ENCODE data around the gene YAP1.
A peak's percentile ranks its signal among the peaks of the same experiment; 100 is the strongest.

YAP1 gene

DNA sequence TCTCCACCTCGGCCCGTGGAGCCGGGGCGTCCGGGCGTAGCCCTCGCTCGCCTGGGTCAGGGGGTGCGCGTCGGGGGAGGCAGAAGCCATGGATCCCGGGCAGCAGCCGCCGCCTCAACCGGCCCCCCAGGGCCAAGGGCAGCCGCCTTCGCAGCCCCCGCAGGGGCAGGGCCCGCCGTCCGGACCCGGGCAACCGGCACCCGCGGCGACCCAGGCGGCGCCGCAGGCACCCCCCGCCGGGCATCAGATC lies 439 bp downstream of the YAP1 start:
- H3K27ac Mint-ChIP-seq, result no peak overlapping the region
- DNase-seq (ENCODE audit: low spot score), result no peak
- peaks cover 2% of the 10 kb centered on the region for H3K36me3 Mint-ChIP-seq (ENCODE audit: low read depth)
- H3K4me1 Mint-ChIP-seq (ENCODE audit: low read depth), result peaks cover 12% of the 10 kb centered on the region
- H3K4me3 Mint-ChIP-seq, result no peak overlapping the region
- H3K27me3 Mint-ChIP-seq (ENCODE audit: low read depth), result peaks cover 60% of the 10 kb centered on the region
- H3K9me3 Mint-ChIP-seq, result no peaks in the 10 kb centered on the region

- no peaks in the 10 kb centered on the region for H3K9me3 Mint-ChIP-seq
- peaks cover 65% of the 10 kb centered on the region for H3K27me3 Mint-ChIP-seq (ENCODE audit: low read depth)
- peaks cover 12% of the 10 kb centered on the region for H3K4me1 Mint-ChIP-seq (ENCODE audit: low read depth)
- peaks cover 2% of the 10 kb centered on the region for H3K36me3 Mint-ChIP-seq (ENCODE audit: low read depth)
- H3K27ac Mint-ChIP-seq, result no peak overlapping the region
- no peak for DNase-seq (ENCODE audit: low spot score)
- H3K4me3 Mint-ChIP-seq, result peak overlapping the region; percentile 79
Measured at GRCh38 chr11:102111011-102111786, 952 bp downstream of the YAP1 start.

DNA sequence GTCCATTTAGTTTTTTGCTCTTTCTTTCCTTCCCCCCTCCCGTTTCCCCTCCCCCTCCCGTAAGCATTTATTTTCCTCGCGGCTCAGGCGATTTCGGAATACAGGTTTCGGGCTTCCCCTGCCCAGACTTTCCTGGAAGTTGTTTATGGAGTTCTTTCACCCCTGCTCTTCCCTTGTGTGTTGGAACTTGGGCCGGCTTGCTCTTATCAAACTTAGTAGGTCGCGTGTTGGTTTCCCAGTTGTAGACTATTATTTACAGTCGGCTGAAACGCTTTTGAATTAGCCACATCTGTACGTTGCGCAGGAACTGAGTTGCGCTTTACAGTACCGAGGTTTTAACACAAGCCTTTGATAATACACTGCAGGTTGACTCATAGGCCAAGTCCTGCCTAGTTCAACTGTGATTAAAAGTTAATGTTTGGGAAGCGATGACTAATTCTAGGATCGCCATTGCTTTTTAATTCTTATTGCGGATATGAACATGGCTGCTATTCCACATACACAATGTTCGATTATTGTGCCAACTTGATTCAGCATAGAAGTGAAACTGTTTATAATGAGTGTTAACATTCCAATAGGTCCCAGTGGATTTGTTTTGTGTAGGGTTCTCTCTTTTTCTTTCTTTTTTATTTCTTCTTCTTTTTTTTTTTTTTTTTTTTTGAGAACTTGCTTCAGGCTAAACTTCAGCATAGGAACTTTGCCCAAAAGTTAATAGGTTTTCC lies 1.7 kb downstream of the YAP1 start:
- Mint-ChIP-seq H3K36me3 (ENCODE audit: low read depth) (peaks cover 2% of the 10 kb centered on the region), H3K9me3 (no peaks in the 10 kb centered on the region), H3K4me3 (peak overlapping the region; percentile 79), H3K27ac (no peak overlapping the region), H3K27me3 (ENCODE audit: low read depth) (peaks cover 72% of the 10 kb centered on the region), H3K4me1 (ENCODE audit: low read depth) (peaks cover 12% of the 10 kb centered on the region)
- DNase-seq (ENCODE audit: low spot score), result peak; percentile 5

- H3K27me3 Mint-ChIP-seq (ENCODE audit: low read depth), result peaks cover 74% of the 10 kb centered on the region
- H3K4me1 Mint-ChIP-seq (ENCODE audit: low read depth), result peaks cover 13% of the 10 kb centered on the region
- H3K4me3 Mint-ChIP-seq, result no peak overlapping the region
- H3K9me3 Mint-ChIP-seq, result no peaks in the 10 kb centered on the region
- H3K27ac Mint-ChIP-seq, result no peak overlapping the region
- DNase-seq (ENCODE audit: low spot score), result no peak
- H3K36me3 Mint-ChIP-seq (ENCODE audit: low read depth), result peaks cover 2% of the 10 kb centered on the region
Measured at GRCh38 chr11:102112509-102112821, 2.2 kb downstream of the YAP1 start.

DNA sequence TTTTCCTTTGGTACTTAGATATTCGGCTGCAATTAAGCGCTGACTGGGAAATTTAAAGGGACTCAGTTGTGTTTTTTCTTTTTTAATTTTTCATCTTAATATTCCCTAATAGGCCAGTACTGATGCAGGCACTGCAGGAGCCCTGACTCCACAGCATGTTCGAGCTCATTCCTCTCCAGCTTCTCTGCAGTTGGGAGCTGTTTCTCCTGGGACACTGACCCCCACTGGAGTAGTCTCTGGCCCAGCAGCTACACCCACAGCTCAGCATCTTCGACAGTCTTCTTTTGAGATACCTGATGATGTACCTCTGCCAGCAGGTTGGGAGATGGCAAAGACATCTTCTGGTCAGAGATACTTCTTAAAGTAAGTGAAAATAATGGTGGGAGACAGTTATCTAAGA lies 3.8 kb downstream of the YAP1 start:
- Mint-ChIP-seq H3K36me3 (ENCODE audit: low read depth) (peaks cover 2% of the 10 kb centered on the region), H3K4me1 (ENCODE audit: low read depth) (peaks cover 14% of the 10 kb centered on the region), H3K4me3 (no peak overlapping the region), H3K27me3 (ENCODE audit: low read depth) (peaks cover 67% of the 10 kb centered on the region), H3K9me3 (no peaks in the 10 kb centered on the region), H3K27ac (no peak overlapping the region)
- DNase-seq (ENCODE audit: low spot score), result no peak

DNA sequence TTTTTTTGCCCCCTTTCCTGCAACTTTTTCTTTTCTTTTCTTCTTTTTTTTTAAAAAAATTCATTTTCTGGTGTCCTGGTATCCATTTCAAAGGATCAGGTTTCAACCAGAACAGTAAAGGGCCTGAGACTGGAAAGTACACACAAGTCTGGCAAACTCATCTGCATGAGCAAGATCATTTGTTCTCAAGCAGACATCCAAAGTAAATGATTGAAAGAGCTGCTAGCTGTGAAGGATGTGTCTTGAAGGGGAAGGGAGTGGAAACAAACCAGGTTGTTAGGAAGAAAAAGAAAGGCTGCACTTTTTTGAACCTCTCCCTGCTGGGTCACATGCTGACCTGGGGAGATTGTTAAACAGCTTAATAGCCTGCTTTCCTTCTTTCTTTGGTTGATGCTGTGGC lies 5.3 kb downstream of the YAP1 start:
- Mint-ChIP-seq H3K36me3 (ENCODE audit: low read depth) (no peaks in the 10 kb centered on the region), H3K9me3 (no peaks in the 10 kb centered on the region), H3K4me3 (no peak overlapping the region), H3K4me1 (ENCODE audit: low read depth) (peaks cover 8% of the 10 kb centered on the region), H3K27me3 (ENCODE audit: low read depth) (peaks cover 56% of the 10 kb centered on the region), H3K27ac (no peak overlapping the region)
- DNase-seq (ENCODE audit: low spot score), result no peak

GRCh38 chr11:102116453-102117205 lies 6.4 kb downstream of the YAP1 start:
- peaks cover 7% of the 10 kb centered on the region for H3K4me1 Mint-ChIP-seq (ENCODE audit: low read depth)
- H3K36me3 Mint-ChIP-seq (ENCODE audit: low read depth), result no peaks in the 10 kb centered on the region
- H3K9me3 Mint-ChIP-seq, result no peaks in the 10 kb centered on the region
- no peak for DNase-seq (ENCODE audit: low spot score)
- peaks cover 54% of the 10 kb centered on the region for H3K27me3 Mint-ChIP-seq (ENCODE audit: low read depth)
- no peak overlapping the region for H3K27ac Mint-ChIP-seq
- no peak overlapping the region for H3K4me3 Mint-ChIP-seq

GRCh38 chr11:102117472-102118113 lies 7.3 kb downstream of the YAP1 start:
- DNase-seq (ENCODE audit: low spot score), result no peak
- Mint-ChIP-seq H3K9me3 (no peaks in the 10 kb centered on the region), H3K4me1 (ENCODE audit: low read depth) (peaks cover 2% of the 10 kb centered on the region), H3K27me3 (ENCODE audit: low read depth) (peaks cover 44% of the 10 kb centered on the region), H3K36me3 (ENCODE audit: low read depth) (no peaks in the 10 kb centered on the region), H3K27ac (no peak overlapping the region), H3K4me3 (no peak overlapping the region)

- no peaks in the 10 kb centered on the region for H3K9me3 Mint-ChIP-seq
- no peak overlapping the region for H3K4me3 Mint-ChIP-seq
- H3K4me1 Mint-ChIP-seq (ENCODE audit: low read depth), result peaks cover 2% of the 10 kb centered on the region
- H3K27me3 Mint-ChIP-seq (ENCODE audit: low read depth), result peaks cover 36% of the 10 kb centered on the region
- H3K36me3 Mint-ChIP-seq (ENCODE audit: low read depth), result no peaks in the 10 kb centered on the region
- DNase-seq (ENCODE audit: low spot score), result no peak
- H3K27ac Mint-ChIP-seq, result no peak overlapping the region
Measured at GRCh38 chr11:102118937-102119336, 8.7 kb downstream of the YAP1 start.

DNA sequence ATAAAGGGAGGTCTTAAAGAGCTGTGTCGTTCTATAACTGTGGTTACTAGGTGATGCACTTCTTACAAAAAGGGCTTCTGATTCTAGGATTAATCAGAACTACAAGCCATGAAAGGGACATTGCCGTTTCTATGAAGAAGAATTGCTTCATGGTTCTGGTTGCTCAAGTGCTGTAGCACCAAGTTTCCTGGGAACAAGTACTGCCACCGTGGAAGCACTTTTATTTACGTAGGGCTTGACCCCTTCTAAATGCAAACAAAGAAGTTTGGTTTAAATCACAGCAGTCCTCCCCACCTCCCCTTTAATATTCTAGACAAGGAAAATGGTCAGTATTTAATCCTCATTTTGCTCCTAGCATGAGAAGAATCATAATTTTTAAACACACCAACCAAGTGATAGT lies 9.8 kb downstream of the YAP1 start:
- peaks cover 27% of the 10 kb centered on the region for H3K27me3 Mint-ChIP-seq (ENCODE audit: low read depth)
- H3K4me1 Mint-ChIP-seq (ENCODE audit: low read depth), result peaks cover 2% of the 10 kb centered on the region
- no peak overlapping the region for H3K4me3 Mint-ChIP-seq
- no peak overlapping the region for H3K27ac Mint-ChIP-seq
- DNase-seq (ENCODE audit: low spot score), result no peak
- H3K36me3 Mint-ChIP-seq (ENCODE audit: low read depth), result no peaks in the 10 kb centered on the region
- H3K9me3 Mint-ChIP-seq, result no peaks in the 10 kb centered on the region

GRCh38 chr11:102120437-102120973 lies 10.3 kb downstream of the YAP1 start:
- DNase-seq (ENCODE audit: low spot score), result no peak
- Mint-ChIP-seq H3K36me3 (ENCODE audit: low read depth) (no peaks in the 10 kb centered on the region), H3K9me3 (no peaks in the 10 kb centered on the region), H3K27ac (no peak overlapping the region), H3K27me3 (ENCODE audit: low read depth) (peaks cover 22% of the 10 kb centered on the region), H3K4me3 (no peak overlapping the region), H3K4me1 (ENCODE audit: low read depth) (peaks cover 2% of the 10 kb centered on the region)

DNA sequence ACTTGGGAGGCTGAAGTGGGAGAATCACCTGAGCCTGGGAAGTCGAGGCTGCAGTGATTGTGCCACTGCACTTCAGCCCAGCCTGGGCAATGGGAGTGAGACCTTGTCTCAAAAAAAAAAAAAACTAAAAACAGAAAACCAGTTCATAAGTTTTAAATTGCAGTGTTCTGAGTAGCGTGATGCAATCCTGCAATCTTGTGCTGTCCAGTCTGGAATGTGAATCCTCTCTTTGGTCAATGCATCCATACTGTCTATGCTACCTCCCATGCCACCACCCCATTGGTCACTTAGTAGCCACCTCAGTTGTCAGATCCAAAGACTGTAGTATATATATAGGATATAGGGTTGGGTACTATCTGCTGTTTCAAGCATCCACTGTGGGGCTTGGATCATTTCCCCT lies 11.1 kb downstream of the YAP1 start:
- DNase-seq (ENCODE audit: low spot score), result no peak
- Mint-ChIP-seq H3K27ac (no peak overlapping the region), H3K27me3 (ENCODE audit: low read depth) (peaks cover 15% of the 10 kb centered on the region), H3K36me3 (ENCODE audit: low read depth) (no peaks in the 10 kb centered on the region), H3K9me3 (no peaks in the 10 kb centered on the region), H3K4me1 (ENCODE audit: low read depth) (peaks cover 2% of the 10 kb centered on the region), H3K4me3 (no peak overlapping the region)

GRCh38 chr11:102134597-102134996 lies 24.4 kb downstream of the YAP1 start:
- Mint-ChIP-seq H3K9me3 (no peaks in the 10 kb centered on the region), H3K36me3 (ENCODE audit: low read depth) (no peaks in the 10 kb centered on the region), H3K27ac (no peak overlapping the region), H3K4me3 (no peak overlapping the region), H3K4me1 (ENCODE audit: low read depth) (no peaks in the 10 kb centered on the region), H3K27me3 (ENCODE audit: low read depth) (peaks cover 3% of the 10 kb centered on the region)
- DNase-seq (ENCODE audit: low spot score), result no peak

- no peaks in the 10 kb centered on the region for H3K4me1 Mint-ChIP-seq (ENCODE audit: low read depth)
- DNase-seq (ENCODE audit: low spot score), result no peak
- no peaks in the 10 kb centered on the region for H3K36me3 Mint-ChIP-seq (ENCODE audit: low read depth)
- H3K4me3 Mint-ChIP-seq, result no peak overlapping the region
- no peaks in the 10 kb centered on the region for H3K9me3 Mint-ChIP-seq
- peaks cover 3% of the 10 kb centered on the region for H3K27me3 Mint-ChIP-seq (ENCODE audit: low read depth)
- H3K27ac Mint-ChIP-seq, result no peak overlapping the region
Measured at GRCh38 chr11:102135256-102135655, 25.0 kb downstream of the YAP1 start.
